HUES48 (cell line): ENCODE measurements around the gene SYNGR1.

Experiments used
- H3K27ac ChIP-seq: one replicate; pipeline ENCODE4 v1.7.0; 2013; ENCODE audit warnings: low read depth, low read length, inconsistent platforms
- H3K27me3 ChIP-seq: 2 replicates; pipeline ENCODE4 v1.6.1; 2013; ENCODE audit warnings: mild to moderate bottlenecking, low read length; ENCODE audit not compliant: control insufficient read depth, insufficient read depth
- H3K36me3 ChIP-seq: 2 replicates; pipeline ENCODE4 v1.6.1; 2013; ENCODE audit warnings: low read length; ENCODE audit not compliant: control insufficient read depth, insufficient read depth
- H3K4me1 ChIP-seq: 2 replicates; pipeline ENCODE4 v1.6.1; 2013; ENCODE audit warnings: mild to moderate bottlenecking, low read length; ENCODE audit not compliant: control insufficient read depth, insufficient read depth
- H3K4me3 ChIP-seq: 2 replicates; pipeline ENCODE4 v1.5.1; 2013; ENCODE audit warnings: mild to moderate bottlenecking, low read depth, low read length
- H3K9ac ChIP-seq: 2 replicates; pipeline ENCODE4 v1.6.1; 2013; ENCODE audit warnings: mild to moderate bottlenecking, low read depth, low read length, moderate library complexity
- H3K9me3 ChIP-seq: 2 replicates; pipeline ENCODE4 v1.6.1; 2013; ENCODE audit warnings: low read length; ENCODE audit not compliant: control insufficient read depth, insufficient read depth

SYNGR1 gene

DNA sequence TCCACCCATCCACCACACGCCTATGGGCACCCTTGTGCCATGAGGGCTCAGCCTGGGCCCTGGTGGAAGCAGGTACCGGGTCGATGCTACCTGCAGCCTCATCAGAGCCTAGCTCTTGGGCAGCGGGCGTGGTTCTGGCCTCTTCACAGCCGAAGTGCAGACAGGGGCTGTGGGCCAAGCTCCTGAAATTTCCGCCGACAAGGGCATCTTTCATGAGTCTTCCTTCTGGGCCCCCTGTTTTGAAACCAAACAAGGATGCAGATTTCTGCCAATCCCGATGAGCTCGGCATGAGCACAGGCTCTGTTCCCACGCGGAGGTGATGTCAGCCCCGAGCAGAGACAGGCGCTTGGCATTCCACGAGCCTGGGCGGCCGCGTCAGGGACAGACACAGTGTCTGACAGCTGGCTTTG lies 84.5 kb downstream of the SYNGR1 start:
- H3K4me1 ChIP-seq, result peaks cover 8% of the 10 kb centered on the region
- no peaks in the 10 kb centered on the region for H3K9me3 ChIP-seq
- no peak overlapping the region for H3K9ac ChIP-seq
- H3K27ac ChIP-seq, result no peak overlapping the region
- no peak overlapping the region for H3K4me3 ChIP-seq
- peaks cover 14% of the 10 kb centered on the region for H3K36me3 ChIP-seq
- H3K27me3 ChIP-seq, result peaks cover 4% of the 10 kb centered on the region; the same call in 1 of the 2 replicates

DNA sequence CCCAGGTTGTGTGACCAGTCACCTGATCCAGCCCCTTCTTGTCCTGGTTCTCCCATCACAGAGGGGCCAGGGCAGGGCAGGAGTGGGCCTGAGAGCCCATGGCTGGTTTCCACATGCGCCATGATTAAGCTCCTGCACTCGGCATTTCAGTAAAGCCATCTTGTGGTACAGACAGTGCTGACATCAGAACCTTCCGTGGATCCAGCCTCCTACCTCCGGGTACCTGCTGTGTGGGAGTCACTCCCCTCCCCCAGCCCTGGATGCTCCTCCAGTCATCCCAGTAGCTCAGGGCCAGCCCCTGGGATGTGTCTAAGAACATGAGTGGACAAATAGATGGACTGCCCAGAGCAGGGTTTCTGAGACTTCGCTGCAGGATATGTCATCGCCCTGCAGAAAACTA lies 84.9 kb downstream of the SYNGR1 start:
- no peak overlapping the region for H3K9ac ChIP-seq
- peaks cover 6% of the 10 kb centered on the region; the same call in 1 of the 2 replicates for H3K4me1 ChIP-seq
- H3K27me3 ChIP-seq, result peaks cover 4% of the 10 kb centered on the region; the same call in 1 of the 2 replicates
- H3K36me3 ChIP-seq, result peaks cover 12% of the 10 kb centered on the region
- no peak overlapping the region for H3K4me3 ChIP-seq
- H3K27ac ChIP-seq, result no peak overlapping the region
- H3K9me3 ChIP-seq, result no peaks in the 10 kb centered on the region
